ENCODE measurements around the gene STARD8.

The STARD8 gene

GRCh38 chrX:68650491-68650890 lies 3.0 kb downstream of the STARD8 start:
- TF ChIP-seq GATA3 (IDR thresholded peaks at IDR 0.05; ENCODE audit: low read depth, low read length) (no peak), GATA2 (IDR thresholded peaks at IDR 0.05; ENCODE audit: low read depth, low read length) (no peak)

- no peak for TF ChIP-seq GATA2 (IDR thresholded peaks at IDR 0.05; ENCODE audit: low read depth, low read length)
- no peak for TF ChIP-seq GATA3 (IDR thresholded peaks at IDR 0.05; ENCODE audit: low read depth, low read length)
Measured at GRCh38 chrX:68651110-68651509, 3.6 kb downstream of the STARD8 start.

- TF ChIP-seq GATA2 (IDR thresholded peaks at IDR 0.05; ENCODE audit: low read depth, low read length) (no peak), GATA3 (IDR thresholded peaks at IDR 0.05; ENCODE audit: low read depth, low read length) (no peak)
Measured at GRCh38 chrX:68652326-68653170, 5.1 kb downstream of the STARD8 start.

GRCh38 chrX:68654693-68655092 lies 7.2 kb downstream of the STARD8 start:
- TF ChIP-seq GATA3 (IDR thresholded peaks at IDR 0.05; ENCODE audit: low read depth, low read length) (no peak), GATA2 (IDR thresholded peaks at IDR 0.05; ENCODE audit: low read depth, low read length) (no peak)

- no peak for TF ChIP-seq GATA3 (IDR thresholded peaks at IDR 0.05; ENCODE audit: low read depth, low read length)
- no peak for TF ChIP-seq GATA2 (IDR thresholded peaks at IDR 0.05; ENCODE audit: low read depth, low read length)
Measured at GRCh38 chrX:68658530-68658929, 11.1 kb downstream of the STARD8 start.

GRCh38 chrX:68659385-68659784 lies 11.9 kb downstream of the STARD8 start:
- TF ChIP-seq GATA2 (IDR thresholded peaks at IDR 0.05; ENCODE audit: low read depth, low read length), result no peak

GRCh38 chrX:68659786-68660185 lies 12.3 kb downstream of the STARD8 start:
- TF ChIP-seq GATA2 (IDR thresholded peaks at IDR 0.05; ENCODE audit: low read depth, low read length) (no peak), GATA3 (IDR thresholded peaks at IDR 0.05; ENCODE audit: low read depth, low read length) (no peak)

- TF ChIP-seq GATA2 (IDR thresholded peaks at IDR 0.05; ENCODE audit: low read depth, low read length), result no peak
- TF ChIP-seq GATA3 (IDR thresholded peaks at IDR 0.05; ENCODE audit: low read depth, low read length), result no peak
Measured at GRCh38 chrX:68660746-68661145, 13.3 kb downstream of the STARD8 start.

GRCh38 chrX:68665502-68665901 lies 18.0 kb downstream of the STARD8 start:
- no peak for TF ChIP-seq GATA2 (IDR thresholded peaks at IDR 0.05; ENCODE audit: low read depth, low read length)
- no peak for TF ChIP-seq GATA3 (IDR thresholded peaks at IDR 0.05; ENCODE audit: low read depth, low read length)

- TF ChIP-seq GATA3 (IDR thresholded peaks at IDR 0.05; ENCODE audit: low read depth, low read length) (no peak), GATA2 (IDR thresholded peaks at IDR 0.05; ENCODE audit: low read depth, low read length) (no peak)
Measured at GRCh38 chrX:68666580-68666979, 19.1 kb downstream of the STARD8 start.

- no peak for TF ChIP-seq GATA3 (IDR thresholded peaks at IDR 0.05; ENCODE audit: low read depth, low read length)
- TF ChIP-seq GATA2 (IDR thresholded peaks at IDR 0.05; ENCODE audit: low read depth, low read length), result no peak
Measured at GRCh38 chrX:68669094-68669860, 21.8 kb downstream of the STARD8 start.

GRCh38 chrX:68669871-68670270 lies 22.4 kb downstream of the STARD8 start:
- TF ChIP-seq GATA3 (IDR thresholded peaks at IDR 0.05; ENCODE audit: low read depth, low read length) (no peak), GATA2 (IDR thresholded peaks at IDR 0.05; ENCODE audit: low read depth, low read length) (no peak)

- TF ChIP-seq GATA3 (IDR thresholded peaks at IDR 0.05; ENCODE audit: low read depth, low read length), result no peak
Measured at GRCh38 chrX:68671221-68671620, 23.8 kb downstream of the STARD8 start.

GRCh38 chrX:68672581-68673318 lies 25.3 kb downstream of the STARD8 start:
- TF ChIP-seq GATA2 (IDR thresholded peaks at IDR 0.05; ENCODE audit: low read depth, low read length), result no peak
- TF ChIP-seq GATA3 (IDR thresholded peaks at IDR 0.05; ENCODE audit: low read depth, low read length), result no peak
